Activated CD4-positive, alpha-beta T cell treated with anti-CD3 and anti-CD28 coated beads for 36 hours (primary cell): ENCODE data around the gene NACAD. TPM values are rescaled to one million over a fixed set of nuclear protein-coding genes. Genes with fewer than 3 reads are reported as not detected.
A peak's percentile ranks its signal among the peaks of the same experiment; 100 is the strongest.

Experiments
- ATAC-seq: fragments of 200-7000 bp; cut with Tn5 transposase; one replicate; pipeline ENCODE4 v1.10.0; 2021; ENCODE audit warnings: mild to moderate bottlenecking, moderate library complexity
- CTCF ChIA-PET: fragments of 350-600 bp; sonication (Branson Sonifier 250); formaldehyde crosslinking; loops from one replicate; lab custom pipeline; 2021; ENCODE audit warnings: antibody characterized with exemption; lab: Charles Lee
- POLR2A ChIA-PET: fragments of 350-600 bp; sonication (Branson Sonifier 250); formaldehyde crosslinking; loops from one replicate; lab custom pipeline; 2021; ENCODE audit warnings: antibody characterized with exemption, inconsistent platforms; lab: Charles Lee
- DNase-seq: peaks from one replicate; pipeline ENCODE4 v3.0.0-alpha.2; 2020
- H3K27ac Mint-ChIP-seq: one replicate; pipeline ENCODE4 v1.8.0; 2021; ENCODE audit warnings: mixed read lengths
- H3K27me3 Mint-ChIP-seq: one replicate; pipeline ENCODE4 v1.8.0; 2021; ENCODE audit warnings: mixed read lengths
- H3K36me3 Mint-ChIP-seq: one replicate; pipeline ENCODE4 v1.8.0; 2021; ENCODE audit warnings: low read depth, mixed read lengths
- H3K4me1 Mint-ChIP-seq: one replicate; pipeline ENCODE4 v1.8.0; 2021; ENCODE audit warnings: mixed read lengths
- H3K4me3 Mint-ChIP-seq: one replicate; pipeline ENCODE4 v1.8.0; 2021; ENCODE audit warnings: mild to moderate bottlenecking, moderate library complexity, mixed read lengths
- H3K9me3 Mint-ChIP-seq: one replicate; pipeline ENCODE4 v1.8.0; 2021; ENCODE audit warnings: low read depth, mixed read lengths
- intact Hi-C, 2 experiments: fragments of 100-400 bp; cut with DNase I in 1 of 2; cut with micrococcal nuclease in 1 of 2; formaldehyde crosslinking; loops; one replicate each; pipeline versions ENCODE4 v1.14.2 to v1.15.1; 2022 to 2024; cut with DNase I, micrococcal nuclease
- total RNA-seq, 2 experiments: library from RNA; stranded (reverse); gene quantifications; one replicate each; pipeline ENCODE4 v1.2.3, GENCODE V29; 2021

Gene NACAD
- under 1 TPM; 0.14 to 0.21 TPM for total RNA-seq

GRCh38 chr7:45088821-45089340, at the start of gene NACAD:
NACAD (minus strand) TSS chr7:45088969; CDS start chr7:45088894, 75 bp downstream.
- CTCF ChIA-PET = interaction anchor here (0.7 to 1.0 kb wide), 2 partner anchors 37 to 239 kb away, joined by 4 read pairs; no protein-coding TSS in a partner anchor

DNA sequence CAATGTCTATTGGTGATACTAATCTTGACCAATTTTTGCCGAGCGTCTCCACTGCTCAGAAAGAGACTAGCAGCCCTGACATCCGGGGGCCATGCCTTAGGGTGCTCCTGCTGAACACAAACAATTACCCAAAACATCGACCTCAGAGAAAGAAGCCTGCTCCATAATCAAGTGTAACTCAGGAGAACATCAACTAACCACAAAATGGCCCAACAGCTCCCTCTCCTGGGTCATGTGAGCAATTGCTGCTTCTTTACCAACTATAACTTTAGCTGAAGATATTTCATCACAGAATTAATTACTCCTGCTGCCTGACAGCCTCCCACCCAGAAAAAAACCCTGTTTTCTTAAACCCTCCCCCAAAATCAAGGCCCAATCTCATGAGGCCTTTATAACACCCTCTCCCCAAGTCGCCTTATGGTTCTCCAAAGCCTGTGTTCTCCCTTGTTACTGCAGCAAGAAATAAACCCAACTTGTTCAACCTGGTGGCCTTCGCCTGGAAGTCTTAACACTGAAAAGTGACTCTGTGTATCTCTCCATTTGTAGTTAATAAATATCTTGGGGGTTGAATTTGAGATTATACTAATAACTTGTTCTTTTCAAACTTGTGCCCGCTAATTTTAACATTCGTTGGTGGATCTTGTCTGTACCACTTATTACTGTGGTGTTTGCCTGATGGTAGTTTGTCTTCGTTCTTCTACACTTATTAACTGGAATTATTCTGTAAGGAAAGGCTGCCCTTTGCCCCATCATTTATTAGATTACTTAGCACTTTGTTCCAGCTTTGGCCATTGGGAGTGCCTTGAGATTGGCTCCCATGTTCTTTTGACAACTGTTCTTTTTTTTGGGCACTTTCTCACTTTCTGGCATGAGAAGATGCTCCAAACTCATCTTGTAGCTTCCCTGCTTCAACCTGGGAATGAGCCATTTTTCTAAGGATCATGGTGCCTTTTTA, 47.6 kb upstream of the NACAD start:
- no peaks in the 10 kb centered on the region for H3K27me3 Mint-ChIP-seq
- ChIA-PET POLR2A (interaction anchor here (0.9 to 1.7 kb wide), 4 partner anchors 26 to 163 kb away, joined by 3 to 20 read pairs (median 4); no protein-coding TSS in a partner anchor), CTCF (interaction anchor here (0.6 to 6.4 kb wide), 56 partner anchors 11 to 645 kb away, joined by 3 to 115 read pairs (median 4); partner anchors contain the start of genes CCM2, DDX56, H2AZ2 and MYO1G)
- H3K36me3 Mint-ChIP-seq = no peaks in the 10 kb centered on the region
- peak; percentile 82 for DNase-seq
- peaks cover 11% of the 10 kb centered on the region for H3K4me1 Mint-ChIP-seq
- H3K4me3 Mint-ChIP-seq = no peak overlapping the region
- H3K27ac Mint-ChIP-seq = no peak overlapping the region
- intact Hi-C loops = loop anchor here (1.0 to 5.0 kb wide), 8 partner anchors 25 to 548 kb away; partner anchors contain the start of genes H2AZ2 (in 1 of the 2), PPIA (in 1 of the 2) and TBRG4 (in 1 of the 2)
- ATAC-seq = peak; percentile 91
- no peaks in the 10 kb centered on the region for H3K9me3 Mint-ChIP-seq

More at GRCh38 chr7:45088821-45089340, at the start of gene NACAD:
- POLR2A ChIA-PET = no interaction called here
- Mint-ChIP-seq H3K27ac (no peak within 1 kb of the TSS), H3K4me1 (peaks cover 5% of the 10 kb centered on the region), H3K27me3 (peaks cover 8% of the 10 kb centered on the region), H3K4me3 (peak within 1 kb of the TSS; percentile 66), H3K9me3 (peaks cover 2% of the 10 kb centered on the region), H3K36me3 (peaks cover 1% of the 10 kb centered on the region)
- peak; percentile 37 for ATAC-seq
- no peak for DNase-seq
- intact Hi-C loops = loop anchor here in 1 of 2 experiments (1.0 kb wide), 1 partner anchor 89 kb away; the partner anchor contains the start of gene CCM2

DNA sequence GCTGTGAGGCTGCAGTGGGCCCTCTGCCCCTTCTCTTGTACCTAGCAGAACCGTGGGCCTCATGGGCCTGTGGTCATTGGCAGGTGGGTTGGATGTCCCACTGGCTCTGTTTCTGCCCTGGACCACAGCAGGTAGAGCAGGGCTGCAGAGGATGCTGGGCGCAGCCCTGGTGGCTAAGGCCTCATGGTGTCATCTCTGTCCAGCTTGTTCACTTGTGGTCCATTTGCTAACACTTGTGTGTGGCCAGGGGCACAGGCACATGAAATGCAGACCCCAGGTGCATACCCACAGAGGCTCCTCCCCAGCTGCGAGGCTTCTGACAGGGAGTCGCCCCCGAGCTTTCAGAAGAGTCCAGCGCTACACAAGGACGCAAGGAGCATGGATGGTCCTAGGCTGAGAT, 45.1 kb upstream of the NACAD start:
- DNase-seq (no peak), ATAC-seq (no peak)
- H3K27ac Mint-ChIP-seq = peak overlapping the region; percentile 10
- H3K27me3 Mint-ChIP-seq = no peaks in the 10 kb centered on the region
- H3K4me1 Mint-ChIP-seq = peaks cover 8% of the 10 kb centered on the region
- ChIA-PET POLR2A (no interaction called here), CTCF (interaction anchor here (0.5 to 6.4 kb wide), 6 partner anchors 21 to 203 kb away, joined by 3 to 115 read pairs (median 3); partner anchors contain the start of gene TBRG4)
- intact Hi-C loops = loop anchor here in 1 of 2 experiments (2.0 kb wide), 1 partner anchor 545 kb away; no protein-coding TSS in a partner anchor
- H3K9me3 Mint-ChIP-seq = no peaks in the 10 kb centered on the region
- H3K4me3 Mint-ChIP-seq = no peak overlapping the region
- no peaks in the 10 kb centered on the region for H3K36me3 Mint-ChIP-seq

DNA sequence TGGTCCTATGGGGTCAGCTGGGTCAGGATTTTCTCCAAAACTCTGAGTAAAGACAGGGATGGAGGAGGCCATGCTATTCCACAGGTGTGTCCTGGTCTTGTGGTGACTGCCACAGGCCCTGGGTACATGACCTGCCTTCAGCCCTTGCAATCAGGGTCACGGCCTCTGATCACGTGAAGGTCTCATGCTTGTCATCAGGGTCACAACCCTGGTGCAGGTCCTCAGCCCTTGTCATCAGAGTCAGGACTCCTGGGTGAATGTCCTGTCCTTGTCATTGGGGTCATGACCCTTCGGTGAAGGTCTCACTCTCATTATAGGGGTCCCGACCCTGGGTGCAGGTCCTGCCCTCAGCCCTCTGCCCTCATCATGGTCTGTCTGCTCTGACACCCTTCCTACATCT, 44.6 kb upstream of the NACAD start:
- DNase-seq = no peak
- Mint-ChIP-seq H3K36me3 (no peaks in the 10 kb centered on the region), H3K27me3 (no peaks in the 10 kb centered on the region), H3K9me3 (no peaks in the 10 kb centered on the region), H3K4me1 (peaks cover 8% of the 10 kb centered on the region), H3K4me3 (no peak overlapping the region), H3K27ac (peak overlapping the region; percentile 10)
- ATAC-seq = no peak
- intact Hi-C loops = no loop called here
- POLR2A ChIA-PET = no interaction called here
- CTCF ChIA-PET = interaction anchor here (0.9 to 6.4 kb wide), 5 partner anchors 20 to 203 kb away, joined by 3 to 115 read pairs (median 3); partner anchors contain the start of gene TBRG4

DNA sequence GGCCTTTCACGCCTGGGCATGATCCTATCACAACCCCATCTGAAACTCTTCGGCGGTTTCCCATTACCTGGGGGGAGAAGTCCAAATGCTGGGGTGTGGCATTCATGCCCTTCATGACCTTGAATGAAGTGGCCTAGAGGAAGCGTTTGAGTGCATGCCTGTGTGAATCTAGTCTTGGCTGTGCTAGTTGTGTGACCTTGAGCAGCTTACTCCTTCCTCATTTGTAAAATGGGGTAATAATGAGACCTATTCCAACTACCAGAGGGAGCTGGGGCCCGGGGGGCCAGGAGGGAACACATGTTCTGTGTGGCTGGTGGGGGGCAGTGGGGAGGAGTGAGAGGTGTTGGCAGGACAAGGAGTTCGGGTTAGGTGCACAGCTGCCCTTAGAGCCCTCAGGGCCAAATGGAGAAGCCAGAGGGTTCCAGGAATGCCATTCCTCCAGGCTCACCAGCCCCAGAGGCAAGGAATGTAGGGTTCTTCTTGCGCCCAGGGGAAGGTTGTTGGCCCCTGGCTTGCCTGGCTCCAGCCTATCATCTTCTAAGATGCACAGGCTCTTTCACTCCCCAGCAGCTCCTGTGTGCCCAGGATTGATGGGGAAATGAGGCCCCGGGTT, 44.0 kb upstream of the NACAD start:
- CTCF ChIA-PET = interaction anchor here (0.6 to 6.4 kb wide), 3 partner anchors 60 to 585 kb away, joined by 3 to 115 read pairs (median 3); no protein-coding TSS in a partner anchor
- H3K27me3 Mint-ChIP-seq = no peaks in the 10 kb centered on the region
- POLR2A ChIA-PET = no interaction called here
- no peak for ATAC-seq
- no peak for DNase-seq
- H3K9me3 Mint-ChIP-seq = no peaks in the 10 kb centered on the region
- H3K4me1 Mint-ChIP-seq = peaks cover 8% of the 10 kb centered on the region
- no peaks in the 10 kb centered on the region for H3K36me3 Mint-ChIP-seq
- no peak overlapping the region for H3K4me3 Mint-ChIP-seq
- peak overlapping the region; percentile 60 for H3K27ac Mint-ChIP-seq
- intact Hi-C loops = no loop called here

- CTCF ChIA-PET = interaction anchor here (2.0 kb wide), 1 partner anchor 158 kb away, joined by 6 read pairs; no protein-coding TSS in a partner anchor
- intact Hi-C loops = no loop called here
- DNase-seq (no peak), ATAC-seq (no peak)
- POLR2A ChIA-PET = no interaction called here
- no peaks in the 10 kb centered on the region for H3K9me3 Mint-ChIP-seq
- H3K27me3 Mint-ChIP-seq = no peaks in the 10 kb centered on the region
- H3K27ac Mint-ChIP-seq = no peak overlapping the region
- no peak overlapping the region for H3K4me3 Mint-ChIP-seq
- H3K4me1 Mint-ChIP-seq = peaks cover 8% of the 10 kb centered on the region
- H3K36me3 Mint-ChIP-seq = no peaks in the 10 kb centered on the region
Measured at GRCh38 chr7:45131891-45132290, 43.1 kb upstream of the NACAD start.

GRCh38 chr7:45130910-45131309, 42.1 kb upstream of the NACAD start:
- peaks cover 4% of the 10 kb centered on the region for H3K4me1 Mint-ChIP-seq
- H3K27me3 Mint-ChIP-seq = no peaks in the 10 kb centered on the region
- H3K27ac Mint-ChIP-seq = no peak overlapping the region
- no peaks in the 10 kb centered on the region for H3K36me3 Mint-ChIP-seq
- intact Hi-C loops = no loop called here
- DNase-seq (no peak), ATAC-seq (no peak)
- H3K4me3 Mint-ChIP-seq = no peak overlapping the region
- CTCF ChIA-PET = interaction anchor here (0.8 to 2.0 kb wide), 2 partner anchors 157 to 218 kb away, joined by 3 to 6 read pairs; no protein-coding TSS in a partner anchor
- no peaks in the 10 kb centered on the region for H3K9me3 Mint-ChIP-seq
- POLR2A ChIA-PET = interaction anchor here (0.6 to 0.7 kb wide), 2 partner anchors 27 to 66 kb away, joined by 3 read pairs; no protein-coding TSS in a partner anchor

DNA sequence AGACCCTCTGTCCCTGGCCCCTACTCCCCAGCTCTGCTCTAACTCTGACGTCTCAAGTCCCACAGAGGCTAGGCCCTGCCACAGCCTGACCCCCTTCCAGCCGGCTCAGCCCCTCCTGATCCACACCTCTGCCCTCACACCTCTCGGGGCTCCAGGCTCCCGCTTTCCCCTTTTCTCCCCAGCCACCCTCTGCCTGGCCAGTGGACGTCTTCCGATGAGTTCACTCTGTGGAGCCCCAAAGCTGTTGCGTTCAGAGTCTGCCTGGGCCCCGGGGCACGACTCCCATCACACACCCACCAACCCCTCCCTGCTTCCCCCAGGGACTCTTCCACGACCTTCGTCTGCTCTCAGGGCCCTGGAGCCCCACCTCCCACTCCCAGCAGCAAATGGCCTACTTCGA, 41.1 kb upstream of the NACAD start:
- no peak for DNase-seq
- ChIA-PET CTCF (interaction anchor here (0.5 kb wide), 1 partner anchor 152 kb away, joined by 3 read pairs; no protein-coding TSS in a partner anchor), POLR2A (no interaction called here)
- no peak overlapping the region for H3K27ac Mint-ChIP-seq
- no peaks in the 10 kb centered on the region for H3K27me3 Mint-ChIP-seq
- no peaks in the 10 kb centered on the region for H3K9me3 Mint-ChIP-seq
- H3K36me3 Mint-ChIP-seq = no peaks in the 10 kb centered on the region
- intact Hi-C loops = no loop called here
- no peaks in the 10 kb centered on the region for H3K4me1 Mint-ChIP-seq
- ATAC-seq = no peak
- H3K4me3 Mint-ChIP-seq = no peak overlapping the region

GRCh38 chr7:45129181-45129800, 40.5 kb upstream of the NACAD start:
- no peak for DNase-seq
- ChIA-PET POLR2A (no interaction called here), CTCF (no interaction called here)
- Mint-ChIP-seq H3K36me3 (no peaks in the 10 kb centered on the region), H3K9me3 (no peaks in the 10 kb centered on the region), H3K27ac (no peak overlapping the region), H3K27me3 (no peaks in the 10 kb centered on the region), H3K4me3 (no peak overlapping the region), H3K4me1 (no peaks in the 10 kb centered on the region)
- intact Hi-C loops = no loop called here
- ATAC-seq = no peak

DNA sequence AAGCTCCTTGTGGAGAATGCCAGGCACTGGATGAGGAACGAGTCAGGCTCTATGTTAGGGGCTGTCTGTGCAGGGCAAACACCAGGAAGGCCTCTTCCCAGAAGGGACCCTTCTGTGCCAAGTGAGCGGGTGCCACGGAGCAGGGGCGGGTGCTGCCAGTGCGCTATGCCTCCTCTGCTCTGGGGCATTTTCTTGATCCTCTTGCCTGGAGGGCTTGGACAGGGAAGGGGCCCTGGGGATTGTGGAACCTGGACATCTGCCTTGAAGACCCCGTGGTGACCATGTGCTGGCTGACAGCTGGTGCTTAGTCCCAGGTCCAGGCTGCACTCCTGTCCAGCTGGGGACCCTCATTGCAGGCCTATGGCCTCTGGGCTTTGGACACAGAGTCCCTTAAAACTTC, 38.2 kb upstream of the NACAD start:
- ChIA-PET CTCF (no interaction called here), POLR2A (no interaction called here)
- H3K9me3 Mint-ChIP-seq = no peaks in the 10 kb centered on the region
- intact Hi-C loops = no loop called here
- DNase-seq (no peak), ATAC-seq (no peak)
- no peaks in the 10 kb centered on the region for H3K27me3 Mint-ChIP-seq
- no peak overlapping the region for H3K27ac Mint-ChIP-seq
- H3K4me1 Mint-ChIP-seq = peaks cover 8% of the 10 kb centered on the region
- no peaks in the 10 kb centered on the region for H3K36me3 Mint-ChIP-seq
- H3K4me3 Mint-ChIP-seq = no peak overlapping the region
